Cortex of kidney (tissue), 1 donor: Measurements from ENCODE around the gene UVSSA.
"Not testable (repeated sequence)": the region's sequence is repeated elsewhere in the genome, so short reads cannot be mapped to it uniquely, and the experiment has no call there.

Experiments
- DNase-seq: peaks from one replicate; lab custom pipeline; 2025; lab: John Stamatoyannopoulos, UW

The UVSSA gene

GRCh38 chr4:1377606-1378261, 30.7 kb downstream of the UVSSA start:
- DNase-seq: no peak

GRCh38 chr4:1378559-1379231, 31.7 kb downstream of the UVSSA start:
- DNase-seq: no peak

GRCh38 chr4:1379351-1379781, 32.4 kb downstream of the UVSSA start:
- DNase-seq: no peak

DNA sequence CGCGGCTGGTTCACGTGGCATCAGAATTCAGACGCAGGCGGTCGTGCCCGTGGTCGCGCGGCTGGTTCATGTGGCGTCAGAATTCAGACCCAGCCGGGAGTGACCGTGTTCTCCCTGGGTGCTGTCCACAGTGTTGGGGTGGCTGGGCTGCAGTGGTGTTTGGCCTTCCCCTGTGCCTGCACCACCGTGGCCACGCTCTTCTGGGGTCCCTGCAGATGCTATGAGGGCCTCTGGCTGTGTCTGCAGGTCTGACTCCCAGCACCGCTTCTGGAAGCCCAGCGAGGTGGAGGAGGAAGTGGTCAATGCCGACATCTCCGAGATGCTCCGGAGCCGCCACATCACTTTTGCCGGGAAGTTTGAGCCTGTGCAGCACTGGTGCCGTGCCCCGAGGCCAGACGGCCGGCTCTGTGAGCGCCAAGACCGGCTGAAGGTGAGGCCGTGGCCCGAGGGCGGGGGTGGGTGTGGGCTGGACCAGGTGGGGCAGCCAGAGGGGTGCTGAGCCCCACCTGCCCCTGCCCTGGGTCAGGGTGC, 32.9 kb downstream of the UVSSA start:
- no peak for DNase-seq

DNA sequence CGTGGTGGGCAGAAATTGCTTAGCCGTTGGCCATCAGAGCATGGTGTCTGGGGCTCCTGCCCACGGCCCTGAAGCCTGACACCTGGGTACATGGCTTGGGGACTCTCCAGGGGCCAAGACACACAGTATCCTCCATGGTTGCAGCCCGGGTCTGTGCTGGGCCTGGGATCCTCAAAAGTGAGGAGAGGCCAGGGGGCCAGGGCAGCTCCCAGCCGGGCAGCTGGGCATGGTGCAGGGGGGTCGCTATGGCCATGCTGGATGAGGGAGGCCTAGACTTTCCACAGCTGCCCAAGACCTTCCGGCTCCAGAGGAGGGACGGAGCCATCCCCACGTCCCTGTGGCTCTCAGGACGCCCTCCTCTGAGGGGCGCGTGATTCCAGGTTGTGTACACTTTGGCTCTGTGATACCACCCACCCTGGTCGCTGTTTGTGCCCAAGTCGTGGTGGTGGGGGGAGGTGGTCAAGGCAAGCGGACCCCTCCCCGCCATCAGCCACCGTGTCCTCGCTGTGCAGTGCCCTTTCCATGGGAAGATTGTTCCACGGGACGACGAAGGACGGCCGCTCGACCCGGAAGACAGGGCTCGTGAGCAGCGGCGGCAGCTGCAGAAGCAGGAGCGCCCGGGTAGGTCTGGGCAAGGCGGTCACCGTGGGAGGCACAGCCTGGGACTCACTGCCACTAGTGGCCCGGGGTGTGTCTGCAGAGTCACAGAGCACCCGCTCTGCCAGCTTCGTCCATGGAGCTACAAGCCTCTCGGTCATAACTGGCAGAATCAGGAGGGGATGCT, 33.6 kb downstream of the UVSSA start:
- no peak for DNase-seq

DNA sequence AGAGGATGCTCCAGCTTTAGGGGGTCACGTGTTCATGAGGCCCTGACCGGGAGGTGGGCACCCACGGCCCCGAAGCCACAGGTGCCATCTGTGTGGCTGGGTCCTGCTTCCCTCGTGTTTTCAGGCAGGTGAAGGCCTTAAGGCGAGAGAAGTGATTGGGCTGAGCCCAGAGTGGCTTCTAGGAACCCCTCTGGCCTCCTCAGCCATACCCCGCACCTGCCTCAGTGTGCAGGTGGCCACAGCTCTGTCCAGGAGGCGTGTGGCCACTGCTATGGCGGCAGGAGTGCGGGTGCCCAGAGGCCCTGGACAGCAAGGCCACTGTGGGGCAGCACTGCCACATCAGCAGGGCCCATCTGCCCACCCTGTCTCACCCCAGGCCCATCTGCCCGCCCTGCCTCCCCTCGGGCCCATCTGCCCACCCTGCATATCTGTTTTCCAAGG, 34.2 kb downstream of the UVSSA start:
- no peak for DNase-seq

- DNase-seq: no peak
Observed at GRCh38 chr4:1381944-1382541, 35.0 kb downstream of the UVSSA start.

DNA sequence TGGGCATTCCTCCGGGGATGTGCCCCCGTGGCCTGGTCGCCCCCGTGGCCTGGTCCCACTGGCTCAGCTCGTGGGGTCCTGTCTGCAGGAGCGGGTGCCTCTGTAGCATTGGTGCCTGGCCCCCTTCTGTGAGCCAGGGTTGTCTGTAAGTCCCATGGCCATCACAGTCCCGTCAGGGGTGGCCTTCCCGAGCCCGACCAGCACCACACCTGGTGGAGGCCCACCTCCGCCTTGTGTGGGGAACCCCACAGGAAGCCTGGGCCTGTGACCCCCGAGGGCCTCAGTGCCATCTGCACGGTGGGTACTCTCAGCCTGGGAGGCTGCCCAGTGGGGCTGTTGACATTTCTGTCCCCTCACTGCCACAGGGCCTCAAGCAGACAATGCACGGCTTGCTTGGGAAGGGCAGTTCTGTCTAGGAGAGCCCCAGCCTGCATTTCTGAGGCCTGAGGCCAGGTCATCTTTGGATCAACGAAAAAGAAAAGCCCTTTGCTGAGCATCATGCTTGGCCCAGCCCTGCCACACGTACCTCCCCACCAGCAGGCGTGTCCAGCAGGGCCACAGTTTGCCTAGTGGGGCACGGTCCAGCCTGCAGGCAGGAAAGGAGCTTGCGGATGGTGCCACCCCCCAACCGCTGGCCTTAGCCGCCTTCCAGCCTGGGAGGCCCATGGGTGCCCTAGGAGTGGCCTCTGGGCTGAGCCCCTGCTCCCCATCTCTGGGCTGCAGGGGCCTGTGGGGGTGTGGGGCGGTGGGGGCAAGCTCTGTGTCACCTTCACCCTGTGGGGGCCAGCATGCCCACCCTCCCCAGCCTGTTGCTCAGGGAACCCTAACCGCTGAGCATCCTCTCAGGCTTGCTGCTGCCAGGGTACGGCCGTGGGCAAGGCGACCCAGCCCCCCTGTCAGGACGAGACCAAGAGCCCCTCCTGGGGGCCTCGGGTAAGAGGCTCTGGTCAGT, 36.0 kb downstream of the UVSSA start:
- DNase-seq: no peak

GRCh38 chr4:1383728-1384591, 37.0 kb downstream of the UVSSA start:
- DNase-seq: no peak

- no peak for DNase-seq
Observed at GRCh38 chr4:1384675-1385372, 37.8 kb downstream of the UVSSA start.

- DNase-seq: no peak
Observed at GRCh38 chr4:1385373-1386340, 38.6 kb downstream of the UVSSA start.

- DNase-seq: not testable (repeated sequence)
Observed at GRCh38 chr4:1393363-1393762, 46.4 kb downstream of the UVSSA start.

DNA sequence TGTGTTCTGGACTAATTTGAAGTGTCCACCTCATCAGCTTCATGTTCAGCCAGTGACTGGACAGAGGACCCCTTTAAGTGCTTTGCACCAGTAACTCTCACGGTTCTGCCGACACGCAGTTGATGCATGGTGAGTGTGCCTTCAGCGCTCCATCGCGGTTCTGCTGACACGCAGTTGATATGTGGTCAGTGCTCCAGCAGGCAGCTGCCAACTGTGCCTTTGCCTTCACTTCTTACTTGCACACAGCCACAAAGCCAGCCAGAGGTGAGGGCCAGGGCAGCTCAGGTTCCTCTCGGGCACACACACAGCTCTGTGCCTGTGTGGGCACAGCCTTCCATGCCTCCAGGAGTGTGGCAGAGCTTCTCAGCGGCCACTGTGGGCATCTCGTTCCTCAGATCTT, 46.9 kb downstream of the UVSSA start:
- no peak for DNase-seq

DNA sequence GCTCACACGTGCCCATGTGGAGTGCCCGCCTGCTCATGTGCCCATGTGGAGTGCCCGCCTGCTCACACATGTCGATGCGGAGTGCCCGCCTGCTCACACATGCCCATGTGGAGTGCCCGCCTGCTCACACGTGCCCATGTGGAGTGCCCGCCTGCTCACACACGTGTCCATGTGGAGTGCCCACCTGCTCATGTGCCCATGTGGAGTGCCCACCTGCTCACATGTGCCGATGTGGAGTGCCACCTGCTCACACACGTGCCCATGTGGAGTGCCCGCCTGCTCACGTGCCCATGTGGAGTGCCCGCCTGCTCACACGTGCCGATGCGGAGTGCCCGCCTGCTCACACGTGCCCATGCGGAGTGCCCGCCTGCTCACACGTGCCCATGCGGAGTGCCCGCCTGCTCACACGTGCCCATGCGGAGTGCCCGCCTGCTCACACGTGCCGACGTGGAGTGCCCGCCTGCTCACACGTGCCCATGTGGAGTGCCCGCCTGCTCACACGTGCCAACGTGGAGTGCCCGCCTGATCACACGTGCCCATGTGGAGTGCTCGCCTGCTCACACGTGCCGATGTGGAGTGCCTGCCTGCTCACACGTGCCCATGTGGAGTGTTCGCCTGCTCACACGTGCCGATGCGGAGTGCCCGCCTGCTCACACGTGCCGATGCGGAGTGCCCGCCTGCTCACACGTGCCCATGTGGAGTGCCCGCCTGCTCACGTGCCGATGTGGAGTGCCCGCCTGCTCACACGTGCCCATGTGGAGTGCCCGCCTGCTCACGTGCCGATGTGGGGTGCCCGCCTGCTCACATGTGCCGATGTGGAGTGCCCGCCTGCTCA, 47.8 kb downstream of the UVSSA start:
- not testable (repeated sequence) for DNase-seq

GRCh38 chr4:1395389-1395820, 48.4 kb downstream of the UVSSA start:
- DNase-seq: not testable (repeated sequence)

DNA sequence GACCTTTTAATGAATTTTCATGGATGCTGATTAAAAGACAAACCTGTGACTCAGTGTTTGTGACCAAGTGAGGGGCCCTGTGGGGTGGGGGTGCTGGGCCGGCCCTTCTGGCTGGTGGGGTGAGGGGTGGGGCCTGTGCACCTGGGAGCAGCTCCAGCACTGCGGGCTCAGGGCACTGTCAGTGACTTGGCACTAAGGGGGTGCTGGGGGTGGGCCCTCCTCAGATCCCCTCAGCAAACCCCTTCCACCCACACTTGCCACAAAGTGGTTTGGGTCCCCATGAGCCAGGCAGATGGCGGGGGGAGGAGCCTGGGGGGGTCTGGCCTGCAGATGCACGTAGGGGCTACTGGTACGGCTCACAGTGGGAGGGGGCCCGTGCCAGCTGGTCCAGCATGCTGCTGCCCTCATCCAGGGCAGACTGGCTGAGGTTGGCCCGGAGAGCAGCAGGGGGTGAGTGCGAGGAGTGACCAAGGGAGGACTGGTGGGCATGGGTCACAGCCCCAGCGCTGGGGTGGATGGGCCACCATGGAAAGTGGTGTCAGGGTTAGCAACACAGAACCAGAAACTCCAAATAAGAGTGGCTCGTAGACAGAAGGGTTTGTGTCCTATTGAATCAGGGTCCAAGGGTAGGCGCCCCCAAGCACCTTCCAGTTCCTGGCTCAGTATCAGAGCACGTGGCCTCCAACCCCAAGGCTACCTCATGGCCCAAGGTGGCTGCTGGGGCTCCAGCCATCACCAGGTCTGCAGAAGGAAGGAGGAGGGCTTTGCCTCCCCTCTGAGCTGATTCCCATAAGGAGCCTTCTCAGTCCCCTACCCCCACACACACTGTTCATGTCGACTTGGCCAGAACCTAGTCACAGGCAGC, 49.2 kb downstream of the UVSSA start:
- DNase-seq: no peak
